Stimulated activated CD4-positive, alpha-beta T cell treated with anti-CD3 and anti-CD28 coated beads, Interleukin-12 subunit alpha, Interleukin-12 subunit beta, amount 100 ng/mL, for 24 hours (primary cell): ENCODE measurements around the gene IGF2BP1.
A peak's percentile ranks its signal among the peaks of the same experiment; 100 is the strongest.
"Not testable (repeated sequence)": the region's sequence is repeated elsewhere in the genome, so short reads cannot be mapped to it uniquely, and the experiment has no call there.

Experiments
- DNase-seq, 2 experiments: peaks; one replicate each; pipeline ENCODE4 v3.0.0-alpha.2; 2020; ENCODE audit warnings: low read depth in 2 of 2

The IGF2BP1 gene

DNA sequence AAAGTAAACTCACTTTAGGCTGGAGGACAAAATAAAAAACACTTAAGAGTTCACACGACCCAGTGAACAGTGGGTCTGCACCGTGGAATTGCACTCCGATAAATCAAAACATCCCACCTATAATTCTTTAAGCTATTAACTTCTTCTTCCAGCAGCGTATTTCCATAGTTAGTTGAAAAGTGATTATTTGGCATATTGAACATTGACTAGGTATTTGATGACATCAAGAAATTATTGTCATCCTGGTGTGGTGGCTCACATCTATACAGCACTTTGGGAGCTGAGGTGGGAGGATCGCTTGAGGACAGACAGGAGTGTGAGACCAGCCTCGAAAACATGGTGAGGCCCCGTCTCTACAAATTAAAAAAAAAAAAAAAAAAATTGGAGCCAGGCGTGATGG is 23.4 kb downstream of the IGF2BP1 start:
- DNase-seq, result no peak

- no peak for DNase-seq
Observed at GRCh38 chr17:49021095-49021767, 24.0 kb downstream of the IGF2BP1 start.

DNA sequence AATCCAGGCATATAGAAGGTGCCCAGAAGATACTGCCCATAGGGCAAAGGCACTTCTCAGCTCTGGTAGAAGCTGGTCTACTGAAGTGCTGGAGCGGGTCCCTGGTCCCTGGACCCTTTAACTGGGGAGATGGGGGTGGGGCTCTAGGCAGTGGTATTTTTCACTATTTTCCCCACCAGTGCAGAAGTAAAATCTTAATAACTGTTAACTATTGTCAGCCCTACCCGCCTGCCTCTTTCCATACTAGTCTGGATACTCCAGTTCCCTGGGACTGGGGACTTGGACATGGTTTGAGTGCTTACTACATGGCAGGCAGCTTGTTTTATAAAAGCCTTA is 24.6 kb downstream of the IGF2BP1 start:
- DNase-seq, result no peak

DNA sequence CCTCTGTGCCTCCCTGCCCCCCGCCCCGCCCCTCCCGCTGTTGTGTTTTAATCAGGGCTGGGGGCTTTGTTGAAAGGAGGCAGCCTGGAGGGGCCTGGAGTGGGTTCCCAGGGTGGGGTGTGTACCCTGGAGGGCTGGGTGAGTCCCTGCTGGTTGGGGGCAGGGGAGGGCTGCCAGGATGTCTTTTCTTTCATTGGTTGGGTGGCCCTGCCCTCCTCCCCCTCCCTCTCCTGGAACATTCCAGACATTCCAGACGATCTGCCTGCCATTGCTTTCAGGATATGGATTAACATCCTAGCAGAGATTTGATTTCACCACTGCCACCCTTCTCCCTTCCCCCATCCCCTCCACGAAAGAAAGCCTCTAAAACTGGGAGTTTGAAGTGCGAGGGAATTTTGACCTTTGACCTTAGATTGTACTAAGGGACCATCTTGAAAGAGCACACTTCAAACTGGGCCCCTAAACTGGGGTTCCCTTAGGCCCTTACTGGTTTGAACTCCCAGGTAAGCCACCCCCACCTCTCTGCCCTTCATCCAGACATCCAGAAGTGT is 25.3 kb downstream of the IGF2BP1 start:
- no peak for DNase-seq

DNA sequence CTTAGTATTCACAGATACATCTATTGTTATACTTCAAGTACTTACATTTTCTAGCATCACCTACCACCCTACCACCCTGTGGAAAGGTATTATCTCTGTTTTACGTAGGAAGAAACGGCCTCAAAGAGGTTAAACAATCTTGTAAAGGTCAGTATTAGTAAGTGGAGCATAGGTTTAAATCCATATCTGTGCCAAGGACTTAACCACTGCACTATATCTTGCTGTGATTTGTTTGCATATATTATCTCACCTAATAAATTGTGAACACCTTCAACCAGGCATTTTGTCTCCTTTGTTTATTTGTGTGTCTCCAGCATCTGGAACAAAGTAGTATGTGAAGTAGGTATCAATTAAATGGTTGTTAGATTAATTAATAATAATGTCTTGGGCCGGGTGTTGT is 27.3 kb downstream of the IGF2BP1 start:
- DNase-seq, result no peak

DNA sequence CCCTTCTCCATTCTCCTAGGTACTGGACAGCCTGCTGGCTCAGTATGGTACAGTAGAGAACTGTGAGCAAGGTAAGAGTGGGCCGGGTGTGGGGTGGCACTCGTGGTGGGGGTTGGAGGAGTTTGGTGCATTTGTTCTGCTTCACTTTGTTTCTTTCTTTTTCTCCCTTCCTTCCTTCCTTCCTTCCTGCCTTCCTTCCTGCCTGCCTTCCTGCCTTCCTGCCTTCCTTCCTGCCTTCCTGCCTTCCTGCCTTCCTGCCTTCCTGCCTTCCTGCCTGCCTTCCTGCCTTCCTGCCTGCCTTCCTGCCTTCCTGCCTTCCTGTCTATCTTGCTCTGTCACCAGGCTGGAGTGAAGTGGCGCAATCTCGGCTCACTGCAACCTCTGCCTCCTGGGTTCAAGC is 29.3 kb downstream of the IGF2BP1 start:
- DNase-seq, result not testable (repeated sequence)

- no peak for DNase-seq
Observed at GRCh38 chr17:49028271-49028670, 31.1 kb downstream of the IGF2BP1 start.

- DNase-seq, result no peak
Observed at GRCh38 chr17:49029801-49030200, 32.6 kb downstream of the IGF2BP1 start.

DNA sequence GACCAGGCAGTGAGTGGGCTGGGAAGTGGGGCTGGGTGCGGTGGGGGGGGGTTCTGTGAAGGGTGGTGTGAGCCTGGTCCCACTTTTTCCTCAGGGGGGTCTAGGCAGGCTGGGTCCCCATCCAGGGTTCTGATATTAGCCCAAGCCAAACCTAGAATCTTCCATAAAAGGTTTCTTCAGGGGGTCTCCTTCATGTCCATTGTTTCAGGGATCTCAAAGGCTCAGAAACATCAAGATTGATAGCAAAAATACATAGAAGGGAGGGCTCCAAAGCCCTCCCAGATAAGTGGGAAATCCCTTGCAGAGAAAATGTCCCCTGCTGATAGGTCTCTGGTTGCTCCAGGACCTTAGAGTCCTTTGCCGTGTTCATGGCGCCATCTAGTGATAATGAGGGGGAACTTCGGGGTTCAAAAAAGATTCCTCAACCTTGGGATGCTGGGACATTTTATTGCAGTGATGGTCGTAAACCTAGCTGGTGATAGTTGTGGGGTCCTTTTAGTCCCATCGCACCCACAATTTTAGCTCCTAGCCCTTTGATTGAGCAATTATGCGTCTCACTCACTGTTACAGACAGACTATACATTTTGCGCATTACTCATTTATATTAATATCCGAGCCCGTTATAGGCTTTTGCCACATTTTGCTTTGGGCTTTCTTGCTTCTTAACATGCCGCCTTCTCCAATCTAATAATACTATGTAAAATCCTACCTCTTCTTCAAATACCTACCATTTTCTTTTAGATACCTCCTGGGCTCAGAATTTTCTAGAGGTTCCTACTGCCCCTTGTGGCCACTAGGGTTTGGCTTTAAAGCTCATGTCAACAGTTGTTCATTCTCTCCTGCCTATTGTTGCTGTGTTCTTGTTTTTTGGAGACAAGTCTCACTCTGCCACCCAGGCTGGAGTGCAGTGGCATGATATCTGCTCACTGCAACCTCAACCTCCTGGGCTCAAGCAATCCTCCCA is 35.1 kb downstream of the IGF2BP1 start:
- DNase-seq, result peak; percentile 4 to 15

DNA sequence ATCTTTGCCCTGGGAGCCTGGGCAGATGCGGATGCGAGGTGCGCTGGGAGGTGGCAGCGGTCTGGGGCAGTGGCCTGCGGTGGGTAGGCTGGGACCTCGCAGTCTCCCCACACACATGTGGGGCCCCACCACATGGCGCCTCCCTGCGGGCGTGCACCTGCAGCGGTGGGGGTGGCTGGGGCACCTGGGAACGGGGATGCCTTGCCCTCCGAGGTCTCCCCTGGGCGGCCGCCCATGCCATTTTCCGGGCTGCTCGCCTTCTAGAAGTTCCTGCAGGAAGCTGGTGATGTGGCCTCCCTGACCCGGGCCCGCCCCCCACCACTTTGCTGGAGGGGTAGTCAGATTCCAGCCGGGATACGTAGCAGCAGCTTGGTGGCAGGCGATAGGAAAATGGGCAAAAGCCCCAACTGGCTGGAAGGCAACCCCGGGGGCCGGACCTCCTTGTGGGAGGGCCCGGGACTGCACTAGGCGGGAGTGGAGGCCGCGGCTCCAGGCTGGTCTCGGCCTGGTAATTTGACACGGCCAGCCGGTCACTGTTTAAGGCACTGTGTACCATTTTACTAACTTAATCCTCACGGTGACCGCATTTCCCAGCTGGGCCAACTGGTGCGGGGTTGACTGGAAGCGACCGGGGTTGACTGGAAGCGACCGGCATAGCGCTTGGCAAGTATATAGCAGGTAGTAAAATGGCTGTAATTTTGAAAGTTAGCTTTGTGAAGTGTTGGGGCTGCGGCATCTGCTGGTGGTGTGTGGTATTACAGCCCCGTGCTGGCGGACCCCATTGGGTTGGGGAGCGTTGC is 38.5 kb downstream of the IGF2BP1 start:
- peak in 1 of 2 experiments; percentile 28 for DNase-seq

DNA sequence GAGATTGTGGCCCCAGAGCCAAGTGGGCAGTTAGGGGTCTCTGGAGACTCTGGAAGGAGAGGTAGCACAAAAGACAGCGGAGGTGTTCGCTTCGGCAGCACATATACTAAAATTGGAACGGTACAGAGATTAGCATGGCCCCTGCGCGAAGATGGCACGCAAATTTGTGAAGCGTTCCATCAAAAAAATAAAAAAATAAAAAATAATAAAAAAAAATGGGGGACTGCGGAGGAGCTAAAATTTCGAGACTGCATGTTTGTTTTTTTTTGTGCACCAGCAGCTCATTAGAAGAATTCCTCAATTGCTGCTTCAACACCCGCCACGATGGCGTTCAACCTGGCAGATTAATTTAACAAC is 39.1 kb downstream of the IGF2BP1 start:
- no peak for DNase-seq

- no peak for DNase-seq
Observed at GRCh38 chr17:49038138-49038537, 41.0 kb downstream of the IGF2BP1 start.

- DNase-seq, result no peak
Observed at GRCh38 chr17:49038544-49038943, 41.4 kb downstream of the IGF2BP1 start.

DNA sequence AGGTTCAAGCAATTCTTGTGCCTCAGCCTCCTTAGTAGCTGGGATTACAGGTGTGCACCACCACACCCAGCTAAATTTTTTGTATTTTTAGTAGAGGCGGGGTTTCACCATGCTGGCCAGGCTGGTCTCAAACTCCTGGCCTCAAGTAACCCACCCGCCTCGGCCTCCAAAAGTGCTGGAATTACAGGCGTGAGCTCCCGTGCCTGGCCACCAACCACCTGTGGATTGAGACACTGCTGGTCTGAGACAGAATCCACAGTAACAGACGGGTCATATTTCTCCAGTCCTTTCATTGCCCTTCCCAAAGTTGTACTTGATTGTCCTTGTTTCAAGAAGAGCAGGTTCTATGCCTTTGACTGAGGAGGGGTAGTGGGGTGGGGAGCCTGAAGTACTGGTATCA is 42.3 kb downstream of the IGF2BP1 start:
- not testable (repeated sequence) for DNase-seq

DNA sequence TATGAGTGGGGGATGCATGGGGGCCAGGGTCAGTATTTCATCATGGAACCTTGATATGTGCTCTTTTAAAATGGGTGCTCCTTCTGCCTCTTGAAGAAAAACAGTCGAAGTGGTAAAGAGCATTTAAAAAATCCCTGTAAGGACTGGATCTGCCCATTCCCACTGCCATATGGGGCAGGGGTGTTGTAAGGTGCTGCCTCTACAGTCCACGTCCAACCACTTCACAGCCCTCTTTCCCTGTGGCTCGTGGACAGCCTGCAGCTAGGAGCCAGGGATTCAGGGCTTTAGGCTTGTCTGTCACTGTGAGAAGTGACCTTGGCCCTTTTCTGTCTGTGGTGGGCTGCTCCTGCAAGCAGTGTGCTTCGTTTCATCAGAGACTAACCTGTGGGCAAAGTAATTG is 44.3 kb downstream of the IGF2BP1 start:
- no peak for DNase-seq

- no peak for DNase-seq
Observed at GRCh38 chr17:49045376-49045775, 48.2 kb downstream of the IGF2BP1 start.

DNA sequence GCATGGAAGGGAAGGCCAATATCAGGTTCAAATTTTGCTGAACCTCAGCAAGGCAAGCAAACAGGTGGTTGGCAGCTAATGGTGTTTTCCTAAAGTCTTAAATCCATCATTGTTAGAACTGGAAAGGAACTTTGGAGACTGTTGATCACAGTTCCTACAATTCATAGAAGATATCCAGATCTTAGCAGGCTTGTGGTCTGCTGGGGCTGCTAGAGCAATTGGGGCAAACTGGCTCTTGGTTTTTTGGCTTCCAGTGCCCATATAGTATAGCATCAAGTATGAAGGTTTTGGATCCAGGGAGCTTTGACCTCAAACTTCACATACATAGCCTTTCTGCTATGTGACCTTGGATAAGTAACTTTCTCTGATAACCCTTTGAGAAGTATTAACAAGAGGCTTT is 49.7 kb downstream of the IGF2BP1 start:
- no peak for DNase-seq

DNA sequence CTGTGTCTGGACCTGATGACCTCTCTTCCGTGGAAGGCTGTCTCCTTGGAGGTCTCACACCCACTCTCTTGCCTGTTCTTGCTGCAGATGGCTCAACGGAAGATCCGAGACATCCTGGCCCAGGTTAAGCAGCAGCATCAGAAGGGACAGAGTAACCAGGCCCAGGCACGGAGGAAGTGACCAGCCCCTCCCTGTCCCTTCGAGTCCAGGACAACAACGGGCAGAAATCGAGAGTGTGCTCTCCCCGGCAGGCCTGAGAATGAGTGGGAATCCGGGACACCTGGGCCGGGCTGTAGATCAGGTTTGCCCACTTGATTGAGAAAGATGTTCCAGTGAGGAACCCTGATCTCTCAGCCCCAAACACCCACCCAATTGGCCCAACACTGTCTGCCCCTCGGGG is 52.1 kb downstream of the IGF2BP1 start:
- DNase-seq, result no peak

- no peak for DNase-seq
Observed at GRCh38 chr17:49050611-49051010, 53.4 kb downstream of the IGF2BP1 start.

DNA sequence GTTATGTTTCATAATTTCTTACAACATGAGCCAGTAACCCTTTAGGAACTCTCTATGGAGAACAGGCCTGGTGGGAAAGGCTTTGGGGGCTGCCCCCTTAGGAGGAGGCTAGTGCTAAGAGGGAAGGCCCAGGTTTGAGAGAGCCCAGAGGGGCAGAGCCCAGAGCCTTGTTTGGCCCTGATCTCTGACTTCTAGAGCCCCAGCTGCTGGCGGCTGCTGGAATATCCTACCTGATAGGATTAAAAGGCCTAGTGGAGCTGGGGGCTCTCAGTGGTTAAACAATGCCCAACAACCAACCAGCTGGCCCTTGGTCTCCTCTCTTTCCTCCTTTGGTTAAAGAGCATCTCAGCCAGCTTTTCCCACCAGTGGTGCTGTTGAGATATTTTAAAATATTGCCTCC is 54.1 kb downstream of the IGF2BP1 start:
- no peak for DNase-seq

GRCh38 chr17:49053171-49053829 is 56.1 kb downstream of the IGF2BP1 start:
- DNase-seq, result no peak
